NCI-H2171 (cell line): ENCODE results near the gene SGPP2.
"Not testable (repeated sequence)": the region's sequence is repeated elsewhere in the genome, so short reads cannot be mapped to it uniquely, and the experiment has no call there.

Source experiments
- DNase-seq: peaks from one replicate; lab custom pipeline; 2025; lab: John Stamatoyannopoulos, UW

SGPP2 gene

GRCh38 chr2:222427646-222428301 lies 3.4 kb downstream of the SGPP2 start:
- DNase-seq = no peak

DNA sequence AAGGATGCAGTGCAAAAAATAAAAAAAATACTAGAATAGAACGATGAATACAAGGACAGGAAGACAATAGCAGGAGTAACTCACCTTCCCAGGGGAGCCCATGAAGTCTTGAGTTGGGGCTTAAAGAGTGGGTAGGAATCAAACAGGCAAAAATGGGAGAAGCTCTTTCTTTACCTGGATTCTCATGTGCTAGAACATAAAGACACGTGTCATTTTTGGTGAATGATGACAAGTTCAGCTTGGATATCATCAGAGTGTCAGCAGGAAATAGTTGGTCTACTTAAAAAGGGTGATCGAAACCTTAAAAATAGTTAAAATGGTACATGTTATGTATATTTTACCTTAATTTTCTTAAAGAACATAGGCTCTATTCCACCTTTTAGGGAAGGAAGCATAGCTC lies 5.7 kb downstream of the SGPP2 start:
- no peak for DNase-seq

- DNase-seq = no peak
Observed at GRCh38 chr2:222430681-222431080, 6.3 kb downstream of the SGPP2 start.

DNA sequence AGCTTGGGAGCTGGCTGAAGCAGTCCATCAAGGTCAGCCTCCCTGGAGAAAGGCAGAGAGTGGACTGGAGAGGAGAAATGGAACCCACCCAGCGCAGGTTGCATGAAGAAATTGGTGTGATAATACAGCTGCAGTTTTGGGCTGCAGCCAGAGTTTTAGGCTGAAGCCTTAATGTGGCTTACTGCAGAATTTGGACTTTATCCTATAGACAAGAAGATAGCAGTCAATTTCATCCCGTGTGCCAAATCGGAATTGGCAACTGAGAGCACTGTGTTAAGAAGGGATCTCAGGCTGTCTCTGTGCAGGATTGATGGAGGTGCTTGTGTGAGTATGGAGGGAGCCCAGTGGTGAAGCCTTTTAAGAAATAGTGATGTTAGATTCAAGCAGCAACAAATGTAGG lies 7.5 kb downstream of the SGPP2 start:
- no peak for DNase-seq

- no peak for DNase-seq
Observed at GRCh38 chr2:222433332-222434173, 9.2 kb downstream of the SGPP2 start.

DNA sequence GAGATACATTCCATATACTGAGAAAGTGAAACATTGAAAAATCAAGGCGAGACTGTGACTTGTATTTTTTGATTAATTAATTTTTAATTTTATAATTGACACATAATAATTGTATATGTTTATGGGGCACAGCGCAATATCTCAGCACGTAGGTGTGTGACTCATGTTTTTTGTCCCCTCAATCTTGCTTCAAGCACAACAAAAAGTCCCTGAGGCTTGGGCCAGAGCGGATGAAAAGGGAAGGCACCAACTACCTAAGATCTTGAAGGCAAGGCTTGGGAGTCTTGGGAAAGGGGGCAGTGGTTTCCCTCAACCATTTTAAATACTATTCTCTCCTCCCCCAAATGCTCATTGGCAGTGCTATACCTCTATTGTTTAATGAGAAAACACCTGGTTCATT lies 9.9 kb downstream of the SGPP2 start:
- no peak for DNase-seq

- not testable (repeated sequence) for DNase-seq
Observed at GRCh38 chr2:222435400-222436039, 11.2 kb downstream of the SGPP2 start.

DNA sequence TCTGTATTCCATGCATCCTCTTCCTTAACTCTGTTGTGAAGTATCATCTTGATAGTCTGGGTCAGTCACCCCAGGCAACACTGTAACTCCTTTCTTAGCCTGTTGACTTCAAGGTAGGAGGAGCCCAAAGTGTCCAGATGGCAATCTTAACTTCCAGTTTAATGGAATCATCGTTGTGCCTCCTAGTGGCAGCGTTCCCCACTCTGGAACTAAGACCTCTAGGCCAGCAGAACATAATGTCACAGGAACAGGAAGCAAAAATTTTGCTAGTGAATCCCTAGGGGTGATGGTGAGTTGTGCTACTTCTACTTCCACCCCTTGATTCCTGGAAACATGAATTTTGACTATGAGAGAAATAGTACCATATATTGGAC lies 11.7 kb downstream of the SGPP2 start:
- no peak for DNase-seq

GRCh38 chr2:222439692-222440091 lies 15.3 kb downstream of the SGPP2 start:
- no peak for DNase-seq

DNA sequence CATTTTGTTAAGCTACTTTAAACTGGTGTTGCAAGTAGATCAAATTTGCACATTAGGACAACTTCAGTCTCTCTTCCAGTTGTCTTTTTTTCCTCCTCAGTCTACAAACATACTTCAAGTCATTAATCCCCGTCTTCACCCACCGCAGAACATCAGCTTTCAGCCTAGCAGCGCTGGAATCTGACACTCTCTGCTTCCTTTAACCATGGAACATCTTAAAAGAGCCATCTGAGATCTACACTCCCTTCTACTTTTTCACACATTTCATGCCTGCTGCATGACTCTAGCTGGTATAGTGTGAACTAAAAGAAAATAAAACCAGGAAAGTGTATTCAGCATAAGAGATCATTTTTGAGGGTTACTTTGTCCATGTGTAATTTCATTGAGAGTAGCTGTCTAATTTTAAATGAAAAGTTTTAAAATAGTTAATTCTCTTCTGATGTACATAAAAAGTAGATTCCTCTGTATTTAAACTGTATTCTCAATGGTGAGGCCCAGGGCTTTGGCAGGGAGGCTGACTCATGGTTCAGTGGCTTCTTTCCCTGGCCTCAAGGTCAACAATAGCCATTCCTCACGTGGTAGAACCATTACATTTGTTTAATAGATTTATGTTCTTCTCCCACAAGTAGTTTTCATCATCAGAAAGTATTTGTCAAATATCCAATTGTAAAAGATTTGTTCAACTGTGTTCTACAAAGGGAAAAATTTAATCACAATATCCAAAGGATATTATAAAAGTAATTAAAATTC lies 16.5 kb downstream of the SGPP2 start:
- no peak for DNase-seq

GRCh38 chr2:222442665-222443064 lies 18.3 kb downstream of the SGPP2 start:
- DNase-seq = no peak

- DNase-seq = no peak
Observed at GRCh38 chr2:222445227-222445626, 20.9 kb downstream of the SGPP2 start.

DNA sequence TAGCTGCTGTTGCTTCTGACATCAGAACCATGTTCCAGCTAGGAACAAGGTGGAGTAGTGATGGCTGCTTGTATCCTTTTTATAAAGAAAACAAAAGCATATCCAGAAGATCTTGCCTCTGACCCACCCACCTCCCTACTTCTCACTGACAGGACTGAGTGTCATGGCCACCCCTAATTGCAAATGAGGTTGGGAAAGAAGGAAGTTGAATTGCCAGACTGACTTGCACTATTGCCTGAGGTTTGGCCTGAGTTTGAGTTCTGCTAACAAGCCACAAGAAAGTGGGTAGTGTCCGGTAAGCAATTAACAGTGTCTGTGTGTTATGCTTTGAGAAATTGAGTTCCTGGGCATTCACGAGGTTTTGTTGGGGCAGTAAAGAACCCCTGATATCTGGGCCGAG lies 22.8 kb downstream of the SGPP2 start:
- no peak for DNase-seq

DNA sequence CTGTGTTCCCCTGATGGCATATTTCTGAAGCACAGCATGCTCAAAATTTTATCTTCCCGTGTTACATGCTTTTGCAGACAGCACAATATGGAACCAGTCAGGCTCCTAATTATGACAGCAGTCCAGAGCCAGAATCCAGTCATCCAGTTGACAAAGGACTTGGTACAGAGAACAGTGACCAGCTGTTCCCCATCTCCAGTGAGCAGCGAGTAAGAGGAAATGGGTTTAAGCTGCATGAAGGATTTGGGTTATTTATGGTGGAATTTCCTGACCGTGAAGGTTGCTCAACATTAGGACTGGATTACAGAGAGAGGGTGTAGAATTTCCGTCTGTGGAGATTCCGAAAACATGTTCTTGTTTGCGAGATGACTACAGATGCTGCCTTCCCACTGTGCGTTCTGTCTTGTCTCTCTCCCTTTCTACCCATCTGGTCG lies 24.4 kb downstream of the SGPP2 start:
- peak; percentile 84 for DNase-seq

DNA sequence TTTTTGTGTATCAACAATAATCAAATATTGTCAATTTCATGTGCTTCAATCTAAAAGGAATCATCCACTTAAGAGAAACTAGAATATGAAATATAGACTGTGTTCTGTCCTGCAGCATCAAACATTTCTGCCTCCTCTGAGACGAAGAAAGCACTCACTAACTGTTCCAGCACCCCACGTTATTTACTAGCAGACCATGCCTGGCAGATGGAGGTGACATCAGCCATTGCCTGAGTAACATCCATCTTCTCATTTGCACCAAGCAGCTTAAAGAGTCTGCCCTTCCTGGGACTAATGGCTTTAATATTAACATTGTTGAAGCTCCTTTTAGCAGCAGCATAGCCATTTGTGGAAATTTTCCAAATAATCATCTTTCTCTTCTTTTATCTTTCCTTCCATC lies 25.7 kb downstream of the SGPP2 start:
- peak; percentile 40 for DNase-seq

DNA sequence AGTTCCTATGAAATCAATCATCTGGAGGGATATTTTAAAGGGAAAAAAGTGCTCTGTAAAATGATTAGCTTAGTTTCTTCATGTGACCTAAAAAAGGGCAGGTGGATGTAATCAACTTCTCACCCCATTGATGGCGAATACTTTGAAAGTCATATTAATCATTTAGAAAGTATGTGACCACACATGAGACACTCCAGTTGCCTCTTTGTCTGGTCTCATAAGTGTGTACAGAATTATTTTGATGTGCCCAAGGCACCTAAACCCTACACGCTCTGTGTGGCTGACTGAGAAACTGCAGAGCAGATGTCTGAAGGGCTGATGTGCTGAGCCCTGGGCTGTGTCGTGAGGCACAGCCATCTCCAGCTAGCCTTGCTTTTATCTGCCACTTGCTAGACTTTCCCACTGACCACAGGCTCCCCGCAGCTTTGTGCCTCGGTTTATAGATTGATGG lies 26.9 kb downstream of the SGPP2 start:
- no peak for DNase-seq

- no peak for DNase-seq
Observed at GRCh38 chr2:222452422-222452950, 28.1 kb downstream of the SGPP2 start.

DNA sequence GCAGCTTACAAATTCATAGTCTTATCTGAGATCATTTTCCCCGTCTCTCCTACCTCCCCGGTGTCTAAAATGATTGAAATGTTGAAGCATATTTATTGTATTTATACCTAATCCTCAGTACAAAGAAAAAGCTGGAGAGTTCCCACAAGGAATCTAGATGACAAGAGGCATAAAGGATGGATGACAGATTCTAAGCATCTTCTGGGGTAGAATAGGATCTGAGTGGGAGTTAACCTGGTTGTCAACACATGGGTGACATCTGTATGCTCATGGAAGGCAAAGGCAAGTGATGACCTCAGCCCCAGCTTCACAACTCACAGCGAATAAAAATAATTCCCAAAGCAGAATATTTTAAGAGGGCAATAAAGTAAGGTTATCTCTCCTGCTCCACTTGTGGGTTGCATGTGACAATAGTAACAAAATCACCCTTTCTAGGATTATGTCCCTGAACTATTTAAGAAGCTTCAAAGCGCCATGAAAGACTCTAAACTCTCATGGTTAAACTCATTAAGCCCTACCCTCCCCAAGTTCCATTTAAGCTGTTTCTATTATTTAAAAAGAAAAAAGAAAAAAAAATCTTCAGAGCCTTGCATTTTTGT lies 32.2 kb downstream of the SGPP2 start:
- no peak for DNase-seq

DNA sequence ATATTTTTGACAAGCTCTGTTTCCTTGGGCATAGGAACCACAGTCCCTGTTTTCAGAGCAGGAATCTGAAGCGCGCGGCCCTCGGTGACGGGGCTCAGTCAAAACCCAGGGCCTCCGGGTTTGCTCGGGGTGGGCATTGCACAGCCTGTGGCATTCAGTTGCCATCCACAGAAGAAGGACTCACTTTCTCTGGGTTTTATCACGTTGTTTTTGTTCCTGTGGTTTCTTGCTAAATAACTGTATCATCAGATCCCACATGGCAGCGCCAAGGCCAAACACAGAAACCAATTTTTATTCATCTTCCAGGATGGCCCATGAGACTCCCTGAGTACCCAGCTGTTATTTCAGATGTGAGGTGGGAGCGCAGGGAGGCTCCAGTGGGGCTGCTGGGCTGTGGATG lies 35.6 kb downstream of the SGPP2 start:
- DNase-seq = no peak

GRCh38 chr2:222465746-222466145 lies 41.4 kb downstream of the SGPP2 start:
- DNase-seq = no peak

DNA sequence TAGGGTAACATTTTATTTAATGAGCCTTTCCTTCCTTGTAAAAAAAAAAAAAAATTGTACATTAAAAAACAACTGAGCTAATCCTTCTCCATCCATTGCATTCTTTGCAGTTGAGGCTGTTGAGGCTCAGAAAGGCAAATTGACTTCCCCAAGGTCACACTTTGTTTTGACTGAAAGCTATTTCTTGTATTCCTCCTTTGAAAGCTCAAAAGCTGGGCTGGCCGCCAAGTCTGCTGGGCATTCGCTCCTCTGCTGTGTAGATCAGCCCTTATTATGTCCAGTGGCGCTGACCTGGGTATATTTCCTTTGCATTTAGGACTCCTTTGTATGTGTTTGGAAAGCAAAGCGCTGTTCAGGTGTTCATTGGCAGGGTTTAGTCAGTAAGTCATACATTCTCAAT lies 44.0 kb downstream of the SGPP2 start:
- DNase-seq = no peak
